22Rv1 (cell line): Measurements from ENCODE around the gene CUL2.

ENCODE experiments used
- H3K27ac ChIP-seq: fragments of 450-650 bp; 2 replicates; pipeline ENCODE4 v1.5.1; 2017
- ZFX ChIP-seq: fragments of 450-650 bp; IDR thresholded peaks from 2 replicates; pipeline ENCODE4 v1.6.1; 2017; ENCODE audit warnings: antibody characterized with exemption, borderline replicate concordance
- TF ChIP-seq, protein P1 (sequence below): fragments of 450-650 bp; IDR thresholded peaks from 2 replicates; pipeline ENCODE4 v1.5.1; 2017; ENCODE audit warnings: mild to moderate bottlenecking

CUL2 gene

DNA sequence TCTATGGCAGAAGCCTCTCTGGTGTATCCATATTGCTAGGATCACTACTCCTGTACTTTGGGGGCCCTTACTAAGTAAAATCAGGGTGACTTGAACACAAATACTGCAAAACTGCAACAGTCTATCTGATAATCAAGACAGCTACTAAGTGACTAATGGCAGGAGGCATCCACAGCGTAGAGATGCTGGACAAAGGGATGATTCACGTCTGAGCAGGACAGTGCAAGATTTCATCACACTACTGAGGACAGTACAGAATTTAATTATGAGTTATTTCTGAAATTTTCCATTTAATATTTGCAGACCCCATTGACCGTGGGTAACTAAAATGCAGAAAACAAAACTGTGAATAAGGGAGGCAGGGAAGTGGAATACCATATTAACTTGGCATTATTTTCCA, 10.4 kb downstream of the CUL2 start:
- no peak overlapping the region for H3K27ac ChIP-seq

DNA sequence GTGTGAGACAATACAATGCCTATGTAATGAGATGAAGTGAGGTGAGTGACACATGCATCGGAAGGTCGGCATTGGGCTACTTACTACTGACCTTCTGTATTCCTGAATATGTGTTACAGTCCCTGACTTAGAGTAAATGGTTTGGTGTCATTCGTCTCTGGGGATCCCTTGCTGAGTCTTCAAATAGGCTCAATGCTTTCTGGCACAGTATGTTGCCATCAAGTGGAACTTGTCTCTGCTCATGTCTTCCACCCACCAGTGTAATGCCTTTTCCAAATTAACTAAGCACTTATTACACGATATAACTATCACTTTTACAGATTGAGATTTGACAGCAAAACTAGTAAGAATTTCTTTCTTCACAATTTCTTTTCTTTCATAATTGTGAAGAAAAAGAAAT, 10.9 kb downstream of the CUL2 start:
- H3K27ac ChIP-seq, result no peak overlapping the region

More for the DNA sequence above, 10.4 kb downstream of the CUL2 start:
- no peak for TF ChIP-seq ZFX
- TF ChIP-seq, protein P1, sequence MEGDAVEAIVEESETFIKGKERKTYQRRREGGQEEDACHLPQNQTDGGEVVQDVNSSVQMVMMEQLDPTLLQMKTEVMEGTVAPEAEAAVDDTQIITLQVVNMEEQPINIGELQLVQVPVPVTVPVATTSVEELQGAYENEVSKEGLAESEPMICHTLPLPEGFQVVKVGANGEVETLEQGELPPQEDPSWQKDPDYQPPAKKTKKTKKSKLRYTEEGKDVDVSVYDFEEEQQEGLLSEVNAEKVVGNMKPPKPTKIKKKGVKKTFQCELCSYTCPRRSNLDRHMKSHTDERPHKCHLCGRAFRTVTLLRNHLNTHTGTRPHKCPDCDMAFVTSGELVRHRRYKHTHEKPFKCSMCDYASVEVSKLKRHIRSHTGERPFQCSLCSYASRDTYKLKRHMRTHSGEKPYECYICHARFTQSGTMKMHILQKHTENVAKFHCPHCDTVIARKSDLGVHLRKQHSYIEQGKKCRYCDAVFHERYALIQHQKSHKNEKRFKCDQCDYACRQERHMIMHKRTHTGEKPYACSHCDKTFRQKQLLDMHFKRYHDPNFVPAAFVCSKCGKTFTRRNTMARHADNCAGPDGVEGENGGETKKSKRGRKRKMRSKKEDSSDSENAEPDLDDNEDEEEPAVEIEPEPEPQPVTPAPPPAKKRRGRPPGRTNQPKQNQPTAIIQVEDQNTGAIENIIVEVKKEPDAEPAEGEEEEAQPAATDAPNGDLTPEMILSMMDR, result no peak

DNA sequence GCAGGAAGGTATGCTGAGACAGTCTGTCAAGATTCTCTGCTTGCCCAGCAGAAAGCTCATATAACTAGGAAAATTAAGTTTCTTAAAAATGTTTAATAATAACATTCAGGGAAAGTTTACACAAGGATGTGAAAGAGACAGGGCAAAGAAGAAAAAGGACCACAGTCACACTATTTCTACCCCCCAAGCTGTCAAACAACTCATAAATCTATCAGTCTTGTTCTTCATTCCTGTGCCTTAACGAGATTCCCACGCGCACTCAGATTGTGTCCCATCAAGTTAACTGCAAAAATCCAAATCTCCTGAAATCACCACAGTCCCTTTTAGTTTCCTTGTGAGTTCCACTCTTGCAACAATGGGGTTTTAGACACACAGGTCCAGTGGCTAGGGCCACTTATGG, 14.9 kb downstream of the CUL2 start:
- no peak overlapping the region for H3K27ac ChIP-seq
- TF ChIP-seq ZFX, result no peak
- TF ChIP-seq, protein P1, result no peak

More for the DNA sequence above, 10.9 kb downstream of the CUL2 start:
- TF ChIP-seq ZFX, result no peak
- TF ChIP-seq, protein P1, result no peak

DNA sequence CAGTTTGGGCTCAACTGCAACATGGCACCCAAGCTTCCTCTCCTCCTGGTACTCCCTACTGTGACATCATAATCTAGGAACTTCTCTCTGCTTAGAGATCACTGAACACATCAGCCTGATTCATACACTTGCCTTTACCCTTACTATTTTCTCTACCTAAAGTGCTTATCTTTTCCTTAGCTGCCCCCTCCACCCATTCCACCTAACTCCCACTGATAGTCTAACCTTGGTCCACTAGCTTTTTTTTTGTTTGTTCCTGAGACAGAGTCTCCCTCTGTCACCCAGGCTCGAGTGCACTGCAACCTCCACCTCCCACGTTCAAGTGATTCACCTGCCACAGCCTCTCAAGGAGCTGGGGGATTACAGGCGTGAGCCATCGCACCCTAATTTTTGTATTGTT, 15.9 kb downstream of the CUL2 start:
- TF ChIP-seq ZFX, result no peak
- TF ChIP-seq, protein P1, result no peak
- H3K27ac ChIP-seq, result no peak overlapping the region

DNA sequence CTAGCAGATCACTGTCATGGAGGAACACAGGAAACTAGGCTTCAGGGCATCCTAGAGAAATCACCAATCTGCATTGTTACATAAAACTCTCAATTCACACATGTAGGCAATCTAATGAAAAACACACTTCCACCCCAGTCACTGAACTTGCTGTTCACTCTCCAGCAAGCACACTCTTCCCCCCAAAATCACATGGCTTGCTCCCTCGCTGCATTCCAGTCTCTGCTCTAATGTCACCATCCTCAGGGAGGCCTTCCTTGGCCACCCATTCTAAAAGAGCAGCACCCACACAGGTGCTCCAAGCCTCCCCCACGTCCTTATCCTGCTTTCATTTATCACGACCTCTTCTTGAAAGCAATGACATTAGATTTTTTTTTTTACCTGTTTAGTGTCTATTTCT, 19.6 kb downstream of the CUL2 start:
- H3K27ac ChIP-seq, result no peak overlapping the region
- TF ChIP-seq, protein P1, result no peak
- no peak for TF ChIP-seq ZFX

DNA sequence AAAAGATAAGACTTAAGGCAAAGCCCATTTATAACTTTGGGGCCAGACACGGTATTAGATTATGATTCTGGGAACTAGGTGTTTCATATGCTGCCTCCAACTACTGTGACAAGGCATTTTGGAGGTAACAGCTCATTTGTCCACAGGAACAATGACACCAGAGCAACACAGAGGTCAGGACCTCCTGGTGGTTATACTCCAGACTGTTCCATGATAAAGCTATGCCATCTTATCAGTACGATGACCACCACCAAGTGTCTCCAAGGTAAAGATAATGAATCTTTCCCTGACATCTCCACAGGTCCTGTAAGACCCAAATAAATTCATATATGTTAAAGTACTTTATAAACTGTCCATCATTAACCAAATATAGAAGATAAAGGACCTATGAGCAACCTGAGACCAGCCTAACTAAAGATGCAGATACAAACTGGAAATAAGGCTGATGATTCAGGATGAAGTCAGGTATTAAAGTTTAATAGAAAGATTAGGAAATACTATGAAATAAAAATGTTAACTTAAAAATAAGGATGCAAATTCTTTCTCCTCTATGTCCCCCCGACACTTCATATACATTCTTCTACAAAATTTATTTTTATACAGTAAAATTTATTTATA, 26.2 kb downstream of the CUL2 start:
- TF ChIP-seq, protein P1, result no peak
- no peak for TF ChIP-seq ZFX
- no peak overlapping the region for H3K27ac ChIP-seq

DNA sequence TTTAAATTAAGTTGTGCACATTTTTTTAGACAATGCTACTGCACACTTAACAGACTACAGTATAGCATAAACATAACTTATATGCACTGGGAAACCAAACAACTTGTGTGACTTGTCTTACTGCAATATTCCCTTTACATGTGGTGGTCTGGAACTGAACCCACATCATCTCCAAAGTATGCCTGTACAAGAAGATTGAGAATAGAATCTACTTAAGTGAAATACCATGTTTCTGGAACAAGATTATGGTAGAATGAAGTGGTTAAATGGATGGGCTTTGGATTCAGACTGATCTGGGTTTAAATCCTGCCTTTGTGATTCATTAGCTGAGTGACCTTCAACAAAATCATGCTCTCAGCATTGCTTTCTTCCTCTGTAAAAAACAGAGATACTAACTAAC, 30.7 kb downstream of the CUL2 start:
- TF ChIP-seq, protein P1, result no peak
- TF ChIP-seq ZFX, result no peak
- no peak overlapping the region for H3K27ac ChIP-seq
